ENCODE measurements around the gene GJB1. TPM values are rescaled to one million over a fixed set of nuclear protein-coding genes. Genes with fewer than 3 reads are reported as not detected.

The GJB1 gene
- total RNA-seq, 1 donor from 2014 or later, result not detected

- Mint-ChIP-seq H3K4me1 (peaks cover 7% of the 10 kb centered on the region), H3K27me3 (ENCODE audit: low read depth) (no peaks in the 10 kb centered on the region), H3K4me3 (no peak overlapping the region), H3K9me3 (peaks cover 13% of the 10 kb centered on the region), H3K27ac (no peak overlapping the region), H3K36me3 (no peaks in the 10 kb centered on the region)
- TF ChIP-seq CTCF (IDR thresholded peaks at IDR 0.05; ENCODE audit: unreplicated experiment), result no peak
- no peak for DNase-seq (ENCODE audit: low spot score in 2 of 2, unreplicated experiment in 2 of 2)
Observed at GRCh38 chrX:71227370-71228062, 4.5 kb downstream of the GJB1 start.

GRCh38 chrX:71228063-71228642, 5.1 kb downstream of the GJB1 start:
- TF ChIP-seq CTCF (IDR thresholded peaks at IDR 0.05; ENCODE audit: unreplicated experiment), result no peak
- peaks cover 13% of the 10 kb centered on the region for H3K9me3 Mint-ChIP-seq
- H3K36me3 Mint-ChIP-seq, result no peaks in the 10 kb centered on the region
- H3K4me1 Mint-ChIP-seq, result peaks cover 7% of the 10 kb centered on the region
- H3K27ac Mint-ChIP-seq, result no peak overlapping the region
- DNase-seq (ENCODE audit: low spot score in 2 of 2, unreplicated experiment in 2 of 2), result no peak
- no peaks in the 10 kb centered on the region for H3K27me3 Mint-ChIP-seq (ENCODE audit: low read depth)
- no peak overlapping the region for H3K4me3 Mint-ChIP-seq

- Mint-ChIP-seq H3K4me1 (no peaks in the 10 kb centered on the region), H3K9me3 (peaks cover 19% of the 10 kb centered on the region), H3K27me3 (ENCODE audit: low read depth) (no peaks in the 10 kb centered on the region)
Observed at GRCh38 chrX:71235482-71235881, 12.5 kb downstream of the GJB1 start.

GRCh38 chrX:71236836-71237235, 13.8 kb downstream of the GJB1 start:
- Mint-ChIP-seq H3K27ac (no peak overlapping the region), H3K9me3 (peaks cover 24% of the 10 kb centered on the region), H3K4me1 (no peaks in the 10 kb centered on the region), H3K27me3 (ENCODE audit: low read depth) (no peaks in the 10 kb centered on the region), H3K4me3 (no peak overlapping the region), H3K36me3 (peaks cover 19% of the 10 kb centered on the region)
- no peak for DNase-seq (ENCODE audit: low spot score in 2 of 2, unreplicated experiment in 2 of 2)
- no peak for TF ChIP-seq CTCF (IDR thresholded peaks at IDR 0.05; ENCODE audit: unreplicated experiment)

More at GRCh38 chrX:71235482-71235881, 12.5 kb downstream of the GJB1 start:
- Mint-ChIP-seq H3K36me3 (peaks cover 8% of the 10 kb centered on the region), H3K4me3 (no peak overlapping the region), H3K27ac (no peak overlapping the region)
- DNase-seq (ENCODE audit: low spot score in 2 of 2, unreplicated experiment in 2 of 2), result no peak
- no peak for TF ChIP-seq CTCF (IDR thresholded peaks at IDR 0.05; ENCODE audit: unreplicated experiment)

DNA sequence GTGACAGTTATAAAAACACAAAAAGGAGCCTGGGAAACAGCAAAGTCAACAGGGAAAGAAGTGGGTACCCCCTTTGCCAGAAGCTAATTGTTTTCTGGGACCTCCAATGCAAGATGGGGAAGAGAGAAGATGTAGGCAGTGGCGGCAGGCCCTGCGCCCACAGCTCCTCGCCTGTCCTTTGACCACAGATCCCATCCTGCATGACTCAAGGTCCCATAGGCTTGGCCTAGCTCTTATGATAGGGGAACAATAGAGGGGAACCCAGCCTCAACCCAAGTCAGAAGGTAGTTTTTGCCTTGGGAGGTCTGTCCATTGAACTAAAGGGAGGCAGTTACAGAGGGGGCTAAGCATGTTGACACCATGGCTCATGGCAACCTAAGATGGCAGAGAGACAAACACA, 16.8 kb downstream of the GJB1 start:
- TF ChIP-seq CTCF (IDR thresholded peaks at IDR 0.05; ENCODE audit: unreplicated experiment), result no peak
- H3K4me3 Mint-ChIP-seq, result no peak overlapping the region
- H3K9me3 Mint-ChIP-seq, result peaks cover 22% of the 10 kb centered on the region
- H3K4me1 Mint-ChIP-seq, result no peaks in the 10 kb centered on the region
- DNase-seq (ENCODE audit: low spot score in 2 of 2, unreplicated experiment in 2 of 2), result no peak
- H3K27me3 Mint-ChIP-seq (ENCODE audit: low read depth), result no peaks in the 10 kb centered on the region
- peaks cover 28% of the 10 kb centered on the region for H3K36me3 Mint-ChIP-seq
- no peak overlapping the region for H3K27ac Mint-ChIP-seq
